ENCODE measurements around the gene FILIP1L.

DNA sequence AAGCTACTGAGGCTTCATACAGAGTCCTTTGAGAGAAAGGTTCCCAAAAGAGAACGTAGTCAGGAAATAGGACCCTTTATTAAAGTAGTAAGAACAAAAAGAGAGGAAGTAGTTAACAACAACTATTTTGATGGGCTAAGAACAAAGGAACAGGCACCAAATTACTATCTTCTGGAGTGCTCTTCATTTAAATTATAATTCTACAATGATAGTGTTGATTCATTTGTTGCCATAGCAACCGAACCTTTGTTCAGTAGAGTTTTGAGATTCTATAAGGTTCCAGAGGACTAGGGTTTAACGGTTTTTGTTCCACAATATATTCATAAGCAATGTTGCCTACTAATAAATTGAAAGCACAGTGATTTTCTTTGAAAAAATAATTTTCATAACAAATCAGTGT lies 217.8 kb downstream of the FILIP1L start:
- TF ChIP-seq ZNF30 (CRISPR knock-in tag; IDR thresholded peaks at IDR 0.05) (no peak), ZSCAN20 (CRISPR knock-in tag; IDR thresholded peaks at IDR 0.05; ENCODE audit: borderline replicate concordance) (no peak), SNRNP70 (IDR thresholded peaks at IDR 0.05; ENCODE audit: low read depth, low read length) (no peak)
- TF ChIP-seq, protein P1, sequence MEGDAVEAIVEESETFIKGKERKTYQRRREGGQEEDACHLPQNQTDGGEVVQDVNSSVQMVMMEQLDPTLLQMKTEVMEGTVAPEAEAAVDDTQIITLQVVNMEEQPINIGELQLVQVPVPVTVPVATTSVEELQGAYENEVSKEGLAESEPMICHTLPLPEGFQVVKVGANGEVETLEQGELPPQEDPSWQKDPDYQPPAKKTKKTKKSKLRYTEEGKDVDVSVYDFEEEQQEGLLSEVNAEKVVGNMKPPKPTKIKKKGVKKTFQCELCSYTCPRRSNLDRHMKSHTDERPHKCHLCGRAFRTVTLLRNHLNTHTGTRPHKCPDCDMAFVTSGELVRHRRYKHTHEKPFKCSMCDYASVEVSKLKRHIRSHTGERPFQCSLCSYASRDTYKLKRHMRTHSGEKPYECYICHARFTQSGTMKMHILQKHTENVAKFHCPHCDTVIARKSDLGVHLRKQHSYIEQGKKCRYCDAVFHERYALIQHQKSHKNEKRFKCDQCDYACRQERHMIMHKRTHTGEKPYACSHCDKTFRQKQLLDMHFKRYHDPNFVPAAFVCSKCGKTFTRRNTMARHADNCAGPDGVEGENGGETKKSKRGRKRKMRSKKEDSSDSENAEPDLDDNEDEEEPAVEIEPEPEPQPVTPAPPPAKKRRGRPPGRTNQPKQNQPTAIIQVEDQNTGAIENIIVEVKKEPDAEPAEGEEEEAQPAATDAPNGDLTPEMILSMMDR (CRISPR knock-in tag; IDR thresholded peaks at IDR 0.05) = no peak
- TF ChIP-seq, protein P2, sequence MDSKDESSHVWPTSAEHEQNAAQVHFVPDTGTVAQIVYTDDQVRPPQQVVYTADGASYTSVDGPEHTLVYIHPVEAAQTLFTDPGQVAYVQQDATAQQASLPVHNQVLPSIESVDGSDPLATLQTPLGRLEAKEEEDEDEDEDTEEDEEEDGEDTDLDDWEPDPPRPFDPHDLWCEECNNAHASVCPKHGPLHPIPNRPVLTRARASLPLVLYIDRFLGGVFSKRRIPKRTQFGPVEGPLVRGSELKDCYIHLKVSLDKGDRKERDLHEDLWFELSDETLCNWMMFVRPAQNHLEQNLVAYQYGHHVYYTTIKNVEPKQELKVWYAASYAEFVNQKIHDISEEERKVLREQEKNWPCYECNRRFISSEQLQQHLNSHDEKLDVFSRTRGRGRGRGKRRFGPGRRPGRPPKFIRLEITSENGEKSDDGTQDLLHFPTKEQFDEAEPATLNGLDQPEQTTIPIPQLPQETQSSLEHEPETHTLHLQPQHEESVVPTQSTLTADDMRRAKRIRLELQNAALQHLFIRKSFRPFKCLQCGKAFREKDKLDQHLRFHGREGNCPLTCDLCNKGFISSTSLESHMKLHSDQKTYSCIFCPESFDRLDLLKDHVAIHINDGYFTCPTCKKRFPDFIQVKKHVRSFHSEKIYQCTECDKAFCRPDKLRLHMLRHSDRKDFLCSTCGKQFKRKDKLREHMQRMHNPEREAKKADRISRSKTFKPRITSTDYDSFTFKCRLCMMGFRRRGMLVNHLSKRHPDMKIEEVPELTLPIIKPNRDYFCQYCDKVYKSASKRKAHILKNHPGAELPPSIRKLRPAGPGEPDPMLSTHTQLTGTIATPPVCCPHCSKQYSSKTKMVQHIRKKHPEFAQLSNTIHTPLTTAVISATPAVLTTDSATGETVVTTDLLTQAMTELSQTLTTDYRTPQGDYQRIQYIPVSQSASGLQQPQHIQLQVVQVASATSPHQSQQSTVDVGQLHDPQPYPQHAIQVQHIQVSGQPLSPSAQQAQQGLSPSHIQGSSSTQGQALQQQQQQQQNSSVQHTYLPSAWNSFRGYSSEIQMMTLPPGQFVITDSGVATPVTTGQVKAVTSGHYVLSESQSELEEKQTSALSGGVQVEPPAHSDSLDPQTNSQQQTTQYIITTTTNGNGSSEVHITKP (CRISPR knock-in tag; IDR thresholded peaks at IDR 0.05; ENCODE audit: low read depth) = no peak
- TF ChIP-seq, protein P3, sequence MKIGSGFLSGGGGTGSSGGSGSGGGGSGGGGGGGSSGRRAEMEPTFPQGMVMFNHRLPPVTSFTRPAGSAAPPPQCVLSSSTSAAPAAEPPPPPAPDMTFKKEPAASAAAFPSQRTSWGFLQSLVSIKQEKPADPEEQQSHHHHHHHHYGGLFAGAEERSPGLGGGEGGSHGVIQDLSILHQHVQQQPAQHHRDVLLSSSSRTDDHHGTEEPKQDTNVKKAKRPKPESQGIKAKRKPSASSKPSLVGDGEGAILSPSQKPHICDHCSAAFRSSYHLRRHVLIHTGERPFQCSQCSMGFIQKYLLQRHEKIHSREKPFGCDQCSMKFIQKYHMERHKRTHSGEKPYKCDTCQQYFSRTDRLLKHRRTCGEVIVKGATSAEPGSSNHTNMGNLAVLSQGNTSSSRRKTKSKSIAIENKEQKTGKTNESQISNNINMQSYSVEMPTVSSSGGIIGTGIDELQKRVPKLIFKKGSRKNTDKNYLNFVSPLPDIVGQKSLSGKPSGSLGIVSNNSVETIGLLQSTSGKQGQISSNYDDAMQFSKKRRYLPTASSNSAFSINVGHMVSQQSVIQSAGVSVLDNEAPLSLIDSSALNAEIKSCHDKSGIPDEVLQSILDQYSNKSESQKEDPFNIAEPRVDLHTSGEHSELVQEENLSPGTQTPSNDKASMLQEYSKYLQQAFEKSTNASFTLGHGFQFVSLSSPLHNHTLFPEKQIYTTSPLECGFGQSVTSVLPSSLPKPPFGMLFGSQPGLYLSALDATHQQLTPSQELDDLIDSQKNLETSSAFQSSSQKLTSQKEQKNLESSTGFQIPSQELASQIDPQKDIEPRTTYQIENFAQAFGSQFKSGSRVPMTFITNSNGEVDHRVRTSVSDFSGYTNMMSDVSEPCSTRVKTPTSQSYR (CRISPR knock-in tag; IDR thresholded peaks at IDR 0.05; ENCODE audit: borderline replicate concordance) = no peak

All from HepG2 (cell line).